Stimulated activated CD4-positive, alpha-beta T cell treated with anti-CD3 and anti-CD28 coated beads, TNF-alpha, amount 100 ng/mL, for 1 hour (primary cell): Measurements from ENCODE around the gene SLX4IP.

Source experiments
- DNase-seq, 3 donors: peaks; one replicate each; pipeline ENCODE4 v3.0.0-alpha.2; 2020; ENCODE audit warnings: low read depth in 3 of 3, low spot score in 1 of 3

Gene SLX4IP

GRCh38 chr20:10466325-10466724 lies 31.2 kb downstream of the SLX4IP start:
- DNase-seq = no peak

GRCh38 chr20:10466855-10467254 lies 31.8 kb downstream of the SLX4IP start:
- no peak for DNase-seq

GRCh38 chr20:10467681-10468339 lies 32.7 kb downstream of the SLX4IP start:
- no peak for DNase-seq

GRCh38 chr20:10468340-10468845 lies 33.3 kb downstream of the SLX4IP start:
- DNase-seq = no peak

- DNase-seq = no peak
Measured at GRCh38 chr20:10469056-10469455, 34.0 kb downstream of the SLX4IP start.

- no peak for DNase-seq
Measured at GRCh38 chr20:10469599-10469998, 34.5 kb downstream of the SLX4IP start.

- no peak for DNase-seq
Measured at GRCh38 chr20:10470276-10470675, 35.2 kb downstream of the SLX4IP start.

GRCh38 chr20:10472871-10473270 lies 37.8 kb downstream of the SLX4IP start:
- DNase-seq = no peak

GRCh38 chr20:10474606-10475184 lies 39.6 kb downstream of the SLX4IP start:
- no peak for DNase-seq

GRCh38 chr20:10475225-10475624 lies 40.1 kb downstream of the SLX4IP start:
- no peak for DNase-seq

- no peak for DNase-seq
Measured at GRCh38 chr20:10476319-10476724, 41.2 kb downstream of the SLX4IP start.

- no peak for DNase-seq
Measured at GRCh38 chr20:10478205-10478604, 43.1 kb downstream of the SLX4IP start.

GRCh38 chr20:10478930-10479329 lies 43.8 kb downstream of the SLX4IP start:
- DNase-seq = no peak

GRCh38 chr20:10481676-10482075 lies 46.6 kb downstream of the SLX4IP start:
- no peak for DNase-seq

- no peak for DNase-seq
Measured at GRCh38 chr20:10483691-10484090, 48.6 kb downstream of the SLX4IP start.

GRCh38 chr20:10487142-10488136 lies 52.3 kb downstream of the SLX4IP start:
- DNase-seq = no peak

GRCh38 chr20:10488534-10488933 lies 53.4 kb downstream of the SLX4IP start:
- DNase-seq = no peak

- no peak for DNase-seq
Measured at GRCh38 chr20:10489853-10490252, 54.7 kb downstream of the SLX4IP start.

GRCh38 chr20:10490257-10490656 lies 55.2 kb downstream of the SLX4IP start:
- no peak for DNase-seq

- no peak for DNase-seq
Measured at GRCh38 chr20:10490706-10491105, 55.6 kb downstream of the SLX4IP start.

- DNase-seq = no peak
Measured at GRCh38 chr20:10492065-10492464, 57.0 kb downstream of the SLX4IP start.

- DNase-seq = no peak
Measured at GRCh38 chr20:10492844-10493243, 57.7 kb downstream of the SLX4IP start.
